Fibroblast of lung (primary cell): ENCODE results near the gene SYNE1.

Experiments used
- CTCF ChIP-seq, 2 donors: IDR thresholded peaks in 1 of 2; conservative IDR thresholded peaks in 1 of 2; 1 replicate in 1 of 2; 2 replicates in 1 of 2; pipeline ENCODE4 v1.5.1; 2011 to 2012; ENCODE audit warnings: low read length in 2 of 2, control low read depth in 1 of 2, inconsistent platforms in 1 of 2, low read depth in 1 of 2, mild to moderate bottlenecking in 1 of 2
- EZH2 ChIP-seq: IDR thresholded peaks from 2 replicates; pipeline ENCODE4 v1.5.1; 2012; ENCODE audit warnings: low read length, control low read depth, mild to moderate bottlenecking; ENCODE audit errors: missing control alignments

GRCh38 chr6:152188011-152188410 lies 449.2 kb downstream of the SYNE1 start:
- TF ChIP-seq CTCF (conservative IDR thresholded peaks at IDR 0.05 in 1 of 2, IDR thresholded peaks at IDR 0.05 in 1 of 2; ENCODE audit: low read depth in 1 of 2, low read length in 2 of 2) (no peak), EZH2 (no peak)
